Stimulated activated naive CD8-positive, alpha-beta T cell treated with anti-CD3 and anti-CD28 coated beads, Interleukin-15, amount 100 ng/mL, for 72 hours (primary cell): Measurements from ENCODE around the gene LRRC59.
"Not testable (repeated sequence)": the region's sequence is repeated elsewhere in the genome, so short reads cannot be mapped to it uniquely, and the experiment has no call there.

ENCODE experiments used
- ATAC-seq: fragments of 150-1000 bp; cut with Tn5 transposase; 2 replicates; pipeline ENCODE4 v1.10.0; 2021; ENCODE audit warnings: mild to moderate bottlenecking, moderate library complexity
- DNase-seq, 2 donors: peaks; one replicate each; pipeline ENCODE4 v3.0.0; 2021 to 2022
- H3K27ac Mint-ChIP-seq, 2 donors: one replicate each; pipeline ENCODE4 v1.8.0; 2022; ENCODE audit warnings: mild to moderate bottlenecking in 2 of 2, mixed read lengths in 2 of 2, moderate library complexity in 2 of 2
- H3K27me3 Mint-ChIP-seq: one replicate; pipeline ENCODE4 v1.8.0; 2022; ENCODE audit warnings: mixed read lengths
- H3K4me1 Mint-ChIP-seq: one replicate; pipeline ENCODE4 v1.8.0; 2022; ENCODE audit warnings: mild to moderate bottlenecking, mixed read lengths
- H3K4me3 Mint-ChIP-seq, 2 donors: one replicate each; pipeline ENCODE4 v1.8.0; 2022; ENCODE audit warnings: mild to moderate bottlenecking in 2 of 2, mixed read lengths in 2 of 2, moderate library complexity in 1 of 2
- H3K9me3 Mint-ChIP-seq, 2 donors: one replicate each; pipeline ENCODE4 v1.8.0; 2022; ENCODE audit warnings: mixed read lengths in 2 of 2

LRRC59 gene

DNA sequence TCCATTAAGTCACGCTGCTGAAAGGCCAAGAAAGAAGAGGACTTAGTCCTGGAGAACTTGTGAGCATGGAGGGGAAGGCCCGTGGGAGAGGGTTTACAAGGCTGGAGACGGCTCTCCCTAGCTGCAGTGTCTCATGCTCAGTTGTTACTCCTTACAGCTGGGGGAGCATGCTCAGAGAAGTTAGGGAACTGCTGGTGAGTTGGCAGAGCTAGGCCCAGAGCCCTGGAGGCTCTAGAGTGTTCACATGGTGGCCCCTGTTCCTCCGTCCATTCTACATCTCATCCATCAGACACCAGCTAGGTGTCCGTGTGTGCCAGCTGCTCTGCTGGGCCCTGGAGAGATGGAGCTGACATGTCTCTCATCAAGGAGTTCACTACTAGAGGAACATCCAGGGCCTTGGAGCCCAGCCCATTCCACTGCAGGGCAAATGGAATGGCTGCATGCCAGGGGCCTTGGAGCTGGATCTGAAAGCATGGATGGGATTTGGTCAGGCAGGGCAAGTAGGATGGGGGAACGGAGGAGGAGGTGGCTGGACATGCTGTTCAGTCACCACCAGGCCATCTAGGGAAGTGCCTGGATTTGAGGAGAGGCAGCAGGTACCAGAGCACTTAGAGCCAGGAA lies 45.1 kb downstream of the LRRC59 start:
- Mint-ChIP-seq H3K27ac (peak overlapping the region in 1 of 2 donors; percentile 72), H3K4me1 (peaks cover 30% of the 10 kb centered on the region), H3K27me3 (no peaks in the 10 kb centered on the region), H3K9me3 (no peaks in the 10 kb centered on the region), H3K4me3 (no peak overlapping the region)
- no peak for DNase-seq
- ATAC-seq = no peak

DNA sequence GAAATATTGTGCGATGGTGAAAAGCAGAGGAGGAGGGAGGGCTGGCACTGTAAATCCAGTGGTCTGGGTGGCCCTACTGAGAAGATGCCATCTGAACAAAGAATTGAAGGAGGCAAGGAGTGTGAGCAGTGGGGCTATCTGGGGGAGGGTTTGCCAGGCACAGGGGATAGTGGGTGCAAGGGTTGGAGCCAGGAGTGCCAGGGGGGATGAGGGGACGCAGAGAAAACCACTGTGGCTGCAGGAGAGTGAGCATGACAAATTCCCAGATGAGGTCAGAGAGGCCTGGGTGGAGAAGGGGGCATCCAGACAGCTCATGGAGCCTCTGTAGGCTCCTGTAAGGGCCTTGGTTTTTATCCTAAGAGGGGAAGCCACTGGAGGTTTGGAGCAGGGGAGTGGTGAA lies 46.6 kb downstream of the LRRC59 start:
- ATAC-seq = no peak
- no peaks in the 10 kb centered on the region for H3K27me3 Mint-ChIP-seq
- no peak overlapping the region for H3K4me3 Mint-ChIP-seq
- no peaks in the 10 kb centered on the region for H3K9me3 Mint-ChIP-seq
- DNase-seq = no peak
- no peak overlapping the region for H3K27ac Mint-ChIP-seq
- peaks cover 40% of the 10 kb centered on the region for H3K4me1 Mint-ChIP-seq

GRCh38 chr17:50349243-50349600 lies 48.1 kb downstream of the LRRC59 start:
- peaks cover 53% of the 10 kb centered on the region for H3K4me1 Mint-ChIP-seq
- DNase-seq = no peak
- peak overlapping the region in 1 of 2 donors; percentile 91 for H3K27ac Mint-ChIP-seq
- ATAC-seq = no peak
- H3K4me3 Mint-ChIP-seq = no peak overlapping the region
- H3K27me3 Mint-ChIP-seq = no peaks in the 10 kb centered on the region
- H3K9me3 Mint-ChIP-seq = no peaks in the 10 kb centered on the region

GRCh38 chr17:50348522-50349242 lies 48.6 kb downstream of the LRRC59 start:
- H3K27ac Mint-ChIP-seq = peak overlapping the region in 1 of 2 donors; percentile 91
- H3K9me3 Mint-ChIP-seq = no peaks in the 10 kb centered on the region
- ATAC-seq (no peak), DNase-seq (no peak)
- no peaks in the 10 kb centered on the region for H3K27me3 Mint-ChIP-seq
- H3K4me3 Mint-ChIP-seq = peak overlapping the region in 1 of 2 donors; percentile 2
- H3K4me1 Mint-ChIP-seq = peaks cover 53% of the 10 kb centered on the region

- DNase-seq (no peak), ATAC-seq (no peak)
- Mint-ChIP-seq H3K4me3 (peak overlapping the region; percentile 41 to 62), H3K27me3 (no peaks in the 10 kb centered on the region), H3K9me3 (no peaks in the 10 kb centered on the region), H3K4me1 (peaks cover 53% of the 10 kb centered on the region), H3K27ac (peak overlapping the region in 1 of 2 donors; percentile 49)
Observed at GRCh38 chr17:50347894-50348291, 49.4 kb downstream of the LRRC59 start.

DNA sequence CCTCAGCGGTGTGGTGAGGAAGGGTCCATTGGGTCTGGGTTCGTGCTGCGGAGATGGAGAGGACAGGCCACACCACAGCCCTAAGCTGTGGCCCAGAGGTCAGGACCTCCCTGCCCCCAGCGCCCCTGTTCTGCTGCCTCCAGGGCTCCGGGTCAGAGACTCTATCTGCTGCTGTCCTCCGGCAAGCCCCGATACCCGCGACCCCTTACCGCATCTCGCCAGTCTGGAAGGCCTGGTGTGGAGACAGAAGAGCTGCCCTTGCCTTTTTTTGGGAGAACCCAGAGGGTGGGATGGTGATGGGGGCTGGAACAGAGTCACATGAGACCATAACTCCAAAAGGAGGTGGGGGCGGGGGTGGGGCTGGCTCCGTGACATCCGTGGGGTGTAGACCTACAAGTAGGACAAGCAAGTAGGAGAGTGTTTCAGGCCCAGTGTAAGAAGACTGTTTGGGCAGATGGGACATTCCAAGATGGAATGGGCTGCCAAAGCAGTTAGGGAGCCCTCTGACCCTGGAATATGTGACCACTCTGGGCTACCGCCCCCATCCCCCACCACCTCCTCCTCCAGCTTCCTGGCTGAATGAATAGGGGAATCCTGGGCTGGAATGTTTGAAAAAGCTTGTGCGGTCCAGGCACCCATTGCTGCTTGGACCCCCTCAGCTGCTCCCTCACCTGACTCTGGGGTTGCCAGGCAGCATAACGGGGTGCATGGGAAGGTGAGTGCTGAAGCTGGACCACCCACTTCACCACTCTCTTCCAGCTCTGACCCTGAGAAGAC lies 50.0 kb downstream of the LRRC59 start:
- DNase-seq (no peak), ATAC-seq (no peak)
- Mint-ChIP-seq H3K4me3 (peak overlapping the region; percentile 92 to 97), H3K9me3 (no peaks in the 10 kb centered on the region), H3K27ac (peak overlapping the region; percentile 97 to 99), H3K27me3 (no peaks in the 10 kb centered on the region), H3K4me1 (peaks cover 53% of the 10 kb centered on the region)

GRCh38 chr17:50346313-50347116 lies 50.8 kb downstream of the LRRC59 start:
- Mint-ChIP-seq H3K9me3 (no peaks in the 10 kb centered on the region), H3K27ac (peak overlapping the region; percentile 97 to 99), H3K27me3 (no peaks in the 10 kb centered on the region), H3K4me1 (peaks cover 53% of the 10 kb centered on the region), H3K4me3 (peak overlapping the region; percentile 92 to 97)
- DNase-seq = peak in 1 of 2 donors; percentile 72
- ATAC-seq = peak; percentile 86

DNA sequence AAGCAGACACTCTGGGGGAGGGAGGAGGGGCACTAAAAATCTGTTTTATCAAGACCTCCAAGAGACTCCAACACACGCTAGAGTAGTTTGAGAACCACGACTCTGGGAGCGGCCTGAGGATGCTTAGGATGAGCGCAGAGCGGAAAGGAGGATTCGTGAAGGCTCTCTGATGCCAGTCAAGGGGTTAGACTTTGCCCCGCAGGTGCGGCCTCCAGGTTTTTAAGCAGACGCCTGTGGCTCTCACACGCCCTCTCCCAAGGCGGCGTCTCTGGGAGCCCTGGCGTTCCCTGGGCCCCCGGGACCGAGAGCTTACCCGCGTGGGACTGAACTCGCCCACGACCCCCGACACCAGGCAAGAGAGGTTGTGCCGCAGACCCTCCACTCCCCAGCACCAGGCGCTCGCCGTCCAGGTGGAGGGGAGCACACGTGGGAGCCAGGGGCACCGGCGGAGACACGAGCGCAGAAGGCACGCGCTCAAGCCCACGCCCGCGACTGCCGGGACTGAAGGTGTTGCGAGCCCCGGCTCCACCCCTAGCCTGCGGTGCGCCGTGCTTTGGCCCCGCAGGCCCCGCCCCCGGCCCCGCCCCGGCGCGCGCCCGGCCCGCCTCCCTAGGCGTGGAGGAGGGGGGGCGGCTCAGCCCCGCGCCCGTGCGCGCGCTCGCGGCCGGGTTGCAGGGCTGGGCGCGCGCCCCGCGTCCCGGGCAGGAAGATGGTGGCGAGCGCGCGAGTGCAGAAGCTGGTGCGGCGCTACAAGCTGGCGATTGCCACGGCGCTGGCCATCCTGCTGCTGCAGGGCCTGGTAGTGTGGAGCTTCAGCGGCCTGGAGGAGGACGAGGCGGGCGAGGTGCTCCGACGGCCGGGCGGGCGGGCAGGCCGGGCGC lies 51.7 kb downstream of the LRRC59 start, which contains the start of gene XYLT2:
XYLT2 (plus strand) TSS at position 695 of the 881 bp plus-strand sequence; CDS start at position 710, 15 bp downstream.
- peak within 1 kb of the TSS; percentile 98 to 99 for H3K27ac Mint-ChIP-seq
- H3K9me3 Mint-ChIP-seq = no peaks in the 10 kb centered on the region
- H3K27me3 Mint-ChIP-seq = no peaks in the 10 kb centered on the region
- ATAC-seq (peak; percentile 90), DNase-seq (peak; percentile 86 to 89)
- peaks cover 49% of the 10 kb centered on the region for H3K4me1 Mint-ChIP-seq
- peak within 1 kb of the TSS; percentile 92 to 97 for H3K4me3 Mint-ChIP-seq

DNA sequence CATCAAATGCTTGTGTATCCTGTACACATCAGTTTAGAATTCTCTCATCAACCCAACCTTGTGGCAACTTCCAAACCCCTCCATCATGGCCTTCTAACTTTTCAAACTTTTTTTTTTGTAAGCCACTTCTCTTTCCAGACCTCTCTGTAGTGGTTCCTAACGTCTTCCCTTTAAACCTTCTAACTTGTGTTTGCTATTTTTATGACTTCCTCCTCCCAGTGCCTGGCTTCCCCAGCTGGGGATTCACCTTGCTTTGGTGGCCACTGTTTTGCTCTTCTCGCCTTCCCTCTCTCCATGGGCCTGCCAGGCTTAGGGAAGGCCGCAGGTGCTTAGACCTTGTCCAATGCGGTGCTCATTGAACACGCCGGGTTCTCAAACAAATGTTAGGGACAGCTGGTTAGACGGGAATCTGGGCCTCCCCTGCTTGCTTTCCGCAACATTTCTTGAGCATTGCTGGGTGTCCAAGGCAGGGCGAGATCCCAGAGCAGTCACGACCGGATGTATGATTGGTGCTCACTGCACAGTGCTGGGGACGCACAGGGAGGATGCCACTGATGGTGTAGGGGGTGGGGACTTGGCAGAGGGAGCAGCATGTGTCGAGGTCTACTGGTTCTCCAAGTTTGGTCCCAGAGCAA lies 52.5 kb downstream of the LRRC59 start:
- Mint-ChIP-seq H3K27me3 (no peaks in the 10 kb centered on the region), H3K4me3 (peak overlapping the region; percentile 80 to 87), H3K27ac (peak overlapping the region; percentile 87 to 97), H3K4me1 (peaks cover 44% of the 10 kb centered on the region), H3K9me3 (no peaks in the 10 kb centered on the region)
- no peak for ATAC-seq
- no peak for DNase-seq

GRCh38 chr17:50339381-50339780 lies 57.9 kb downstream of the LRRC59 start:
- Mint-ChIP-seq H3K27ac (no peak overlapping the region), H3K4me3 (no peak overlapping the region), H3K4me1 (no peaks in the 10 kb centered on the region), H3K9me3 (peaks cover 16 to 18% of the 10 kb centered on the region in 2 donors), H3K27me3 (no peaks in the 10 kb centered on the region)
- ATAC-seq (no peak), DNase-seq (no peak)

- H3K4me3 Mint-ChIP-seq = no peak overlapping the region
- peaks cover 6% of the 10 kb centered on the region for H3K4me1 Mint-ChIP-seq
- no peak overlapping the region for H3K27ac Mint-ChIP-seq
- H3K27me3 Mint-ChIP-seq = no peaks in the 10 kb centered on the region
- H3K9me3 Mint-ChIP-seq = peaks cover 16 to 18% of the 10 kb centered on the region in 2 donors
- no peak for DNase-seq
- ATAC-seq = no peak
Observed at GRCh38 chr17:50338645-50339044, 58.7 kb downstream of the LRRC59 start.

DNA sequence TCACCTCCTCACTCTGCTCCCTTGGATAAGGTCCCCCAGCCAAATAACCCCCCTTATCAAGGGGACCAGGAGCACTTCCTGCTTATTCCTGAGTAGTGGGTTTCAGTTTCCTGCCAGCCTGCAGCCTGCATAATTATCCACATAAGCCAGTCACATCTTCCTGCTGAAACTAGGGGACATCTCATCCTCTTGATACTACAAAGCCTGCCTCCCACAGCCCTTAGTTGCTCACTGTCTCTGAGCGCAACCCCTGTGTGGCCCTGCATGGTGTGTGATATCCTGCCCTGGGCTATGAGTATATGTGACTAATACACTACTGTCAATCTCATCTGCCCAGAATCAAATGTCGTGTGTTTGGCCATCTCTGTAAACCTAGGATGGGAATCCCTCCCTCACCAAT lies 59.4 kb downstream of the LRRC59 start:
- Mint-ChIP-seq H3K27me3 (no peaks in the 10 kb centered on the region), H3K9me3 (peaks cover 16 to 18% of the 10 kb centered on the region in 2 donors), H3K27ac (no peak overlapping the region), H3K4me1 (peaks cover 10% of the 10 kb centered on the region), H3K4me3 (no peak overlapping the region)
- peak; percentile 66 for ATAC-seq
- no peak for DNase-seq

GRCh38 chr17:50333291-50334057 lies 63.8 kb downstream of the LRRC59 start:
- peak overlapping the region in 1 of 2 donors; percentile 40 for H3K27ac Mint-ChIP-seq
- H3K9me3 Mint-ChIP-seq, ATAC-seq, DNase-seq, H3K27me3 Mint-ChIP-seq, H3K4me1 Mint-ChIP-seq: not testable (repeated sequence)
- peak overlapping the region; percentile 10 to 76 for H3K4me3 Mint-ChIP-seq
